Prostate gland (tissue), 2 donors: ENCODE measurements around the gene NPHS1.

Experiments used
- CTCF ChIP-seq, 4 experiments: fragments of 200-600 bp in 2 of 4; fragments of 450-650 bp in 2 of 4; sonication (generic) in 2 of 4; IDR thresholded peaks; 1 replicate in 3 of 4; 2 replicates in 1 of 4; pipeline ENCODE4 v1.5.1; 2016 to 2019; ENCODE audit warnings: antibody characterized with exemption in 4 of 4, mild to moderate bottlenecking in 2 of 4, moderate library complexity in 2 of 4
- POLR2A ChIP-seq: fragments of 450-650 bp; IDR thresholded peaks from one replicate; pipeline ENCODE4 v1.6.1; 2016; ENCODE audit warnings: antibody characterized with exemption, mild to moderate bottlenecking
- POLR2AphosphoS5 ChIP-seq: sonication (generic); formaldehyde crosslinking; IDR thresholded peaks from one replicate; pipeline ENCODE4 v1.6.1; 2017; ENCODE audit warnings: antibody characterized with exemption

- no peak for TF ChIP-seq CTCF (IDR thresholded peaks at IDR 0.05)
- no peak for TF ChIP-seq POLR2AphosphoS5
- no peak for TF ChIP-seq POLR2A
Measured at GRCh38 chr19:35797663-35798062, 54.6 kb downstream of the NPHS1 start.
